Measurements from ENCODE around the gene B4GALT6. TPM values are rescaled to one million over a fixed set of nuclear protein-coding genes. Genes with fewer than 3 reads are reported as not detected.

B4GALT6 gene
- total RNA-seq, 1 experiment from 2014 or later = 16.1 TPM

DNA sequence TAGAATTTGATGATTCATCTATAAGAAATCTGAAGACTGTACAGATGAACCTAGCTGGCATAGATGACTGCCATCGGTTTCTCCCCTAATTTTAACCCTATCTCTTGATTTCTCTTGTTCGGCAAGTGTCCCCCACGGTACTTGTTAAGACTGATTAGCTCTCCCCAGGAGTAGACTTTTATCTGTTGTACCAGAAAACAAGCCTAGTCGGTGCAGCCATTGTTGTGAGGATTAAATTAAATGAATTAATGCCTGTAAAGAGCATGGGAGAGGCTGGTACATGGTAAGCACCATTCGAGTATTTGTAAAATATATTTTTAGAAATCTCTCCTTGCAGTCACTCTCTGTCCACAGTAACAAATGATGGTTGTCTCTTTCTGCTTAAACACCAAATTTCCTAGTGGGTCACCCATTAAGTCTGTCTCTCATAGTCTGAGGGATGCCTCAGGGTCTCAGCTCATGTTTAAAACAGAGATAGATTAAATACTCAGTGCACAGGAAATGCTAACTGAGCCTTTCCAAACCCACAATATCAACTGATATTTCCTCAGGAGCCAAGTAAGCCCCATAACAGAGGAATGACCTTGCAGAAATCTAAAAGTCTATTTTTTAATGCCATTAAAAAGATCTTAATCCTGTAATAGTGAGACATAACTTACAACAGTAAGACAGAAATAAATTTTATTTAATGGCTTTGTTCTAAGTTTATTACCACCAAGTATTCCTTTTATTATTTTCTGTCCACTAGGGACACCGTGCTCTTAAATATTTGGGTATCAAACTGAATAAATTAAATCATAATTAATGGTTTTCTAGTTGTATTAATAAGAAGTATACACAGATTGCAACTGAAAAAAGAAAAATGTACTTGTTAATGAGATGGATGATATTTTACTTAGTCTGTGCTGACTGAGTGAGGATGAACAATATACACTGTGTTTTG, 2.9 kb upstream of the B4GALT6 start:
- Histone ChIP-seq H3K36me3 (ENCODE audit: control insufficient read depth in 1 of 2, insufficient read depth in 2 of 2, low read length in 2 of 2) (no peaks in the 10 kb centered on the region), H3K79me2 (ENCODE audit: insufficient read depth, low read length) (peaks cover 14% of the 10 kb centered on the region), H3K4me2 (ENCODE audit: low read length) (peak overlapping the region; percentile 11; the same call in 1 of the 2 replicates), H3K9me3 (ENCODE audit: control insufficient read depth in 1 of 2, insufficient read depth in 1 of 2, low read depth in 1 of 2, low read length in 2 of 2) (no peaks in the 10 kb centered on the region; a peak in 1 of 4 replicates), H2AFZ (ENCODE audit: low read depth, low read length, poor library complexity, severe bottlenecking) (no peak overlapping the region), H3K27me3 (ENCODE audit: insufficient read depth, low read length) (no peaks in the 10 kb centered on the region), H3K4me1 (ENCODE audit: control insufficient read depth in 1 of 2, insufficient read depth in 2 of 2, low read length in 2 of 2) (peaks cover 3 to 32% of the 10 kb centered on the region in 2 experiments; a peak in 2 of 4 replicates), H3K4me3 (replicated peaks in 1 of 2; ENCODE audit: low read depth in 1 of 2, low read length in 2 of 2) (no peak overlapping the region), H3K9me2 (ENCODE audit: insufficient read depth) (no peaks in the 10 kb centered on the region), H3K9ac (ENCODE audit: low read length) (no peak overlapping the region), H3K27ac (ENCODE audit: low read depth, low read length) (no peak overlapping the region), H4K20me1 (ENCODE audit: insufficient read depth) (no peaks in the 10 kb centered on the region)
- RAD21 ChIA-PET (ENCODE audit: low non-redundant PET in 1 of 2, low total read pairs in 2 of 2, uncharacterized antibody in 2 of 2, unreplicated experiment in 2 of 2) = no interaction called here
- no TSS peak for BruUV-seq (replicated peaks)
- TF ChIP-seq, protein P1, sequence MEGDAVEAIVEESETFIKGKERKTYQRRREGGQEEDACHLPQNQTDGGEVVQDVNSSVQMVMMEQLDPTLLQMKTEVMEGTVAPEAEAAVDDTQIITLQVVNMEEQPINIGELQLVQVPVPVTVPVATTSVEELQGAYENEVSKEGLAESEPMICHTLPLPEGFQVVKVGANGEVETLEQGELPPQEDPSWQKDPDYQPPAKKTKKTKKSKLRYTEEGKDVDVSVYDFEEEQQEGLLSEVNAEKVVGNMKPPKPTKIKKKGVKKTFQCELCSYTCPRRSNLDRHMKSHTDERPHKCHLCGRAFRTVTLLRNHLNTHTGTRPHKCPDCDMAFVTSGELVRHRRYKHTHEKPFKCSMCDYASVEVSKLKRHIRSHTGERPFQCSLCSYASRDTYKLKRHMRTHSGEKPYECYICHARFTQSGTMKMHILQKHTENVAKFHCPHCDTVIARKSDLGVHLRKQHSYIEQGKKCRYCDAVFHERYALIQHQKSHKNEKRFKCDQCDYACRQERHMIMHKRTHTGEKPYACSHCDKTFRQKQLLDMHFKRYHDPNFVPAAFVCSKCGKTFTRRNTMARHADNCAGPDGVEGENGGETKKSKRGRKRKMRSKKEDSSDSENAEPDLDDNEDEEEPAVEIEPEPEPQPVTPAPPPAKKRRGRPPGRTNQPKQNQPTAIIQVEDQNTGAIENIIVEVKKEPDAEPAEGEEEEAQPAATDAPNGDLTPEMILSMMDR (IDR thresholded peaks at IDR 0.05 in 2 of 3, conservative IDR thresholded peaks at IDR 0.05 in 1 of 3; ENCODE audit: borderline replicate concordance in 1 of 3, insufficient read depth in 1 of 3, low read depth in 2 of 3, low read length in 2 of 3) = peak in 2 of 3 experiments; percentile 22 to 49; a peak in 2 of 6 replicates
- no peak for TF ChIP-seq CBX3 (IDR thresholded peaks at IDR 0.05; ENCODE audit: low read depth)
- CTCF ChIA-PET = interaction anchor here (0.8 kb wide), 1 partner anchor 28 kb away, joined by 3 read pairs; no protein-coding TSS in a partner anchor
- intact Hi-C loops (cut with micrococcal nuclease) = no loop called here
- POLR2A ChIA-PET = no interaction called here
- DNase-seq (ENCODE audit: low read depth, low spot score) = no peak
- no peak for ATAC-seq

DNA sequence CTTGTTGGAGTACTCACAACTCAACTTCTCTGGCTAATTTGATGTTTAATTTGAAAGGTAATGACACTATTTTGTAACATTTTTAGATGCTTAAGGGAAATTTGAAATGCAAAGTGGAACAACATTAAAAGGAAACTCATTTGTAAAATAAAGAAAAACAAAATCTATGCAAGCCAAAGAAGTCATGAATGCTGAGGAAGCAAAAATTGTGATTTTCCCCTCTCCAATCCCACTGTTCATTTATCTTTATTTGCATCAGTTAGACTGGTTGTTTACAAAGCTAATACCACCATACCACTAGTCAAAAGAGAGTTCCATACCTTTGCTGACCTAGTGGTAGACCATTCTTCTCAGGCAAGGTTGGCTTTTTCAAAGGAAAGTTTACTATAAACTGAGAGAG, 2.2 kb upstream of the B4GALT6 start:
- ATAC-seq (no peak), DNase-seq (ENCODE audit: low read depth, low spot score) (no peak)
- Histone ChIP-seq H2AFZ (ENCODE audit: low read depth, low read length, poor library complexity, severe bottlenecking) (no peak overlapping the region), H3K4me1 (ENCODE audit: control insufficient read depth in 1 of 2, insufficient read depth in 2 of 2, low read length in 2 of 2) (peaks cover 3 to 37% of the 10 kb centered on the region in 2 experiments; a peak in 2 of 4 replicates), H4K20me1 (ENCODE audit: insufficient read depth) (no peaks in the 10 kb centered on the region), H3K36me3 (ENCODE audit: control insufficient read depth in 1 of 2, insufficient read depth in 2 of 2, low read length in 2 of 2) (no peaks in the 10 kb centered on the region), H3K9me3 (ENCODE audit: control insufficient read depth in 1 of 2, insufficient read depth in 1 of 2, low read depth in 1 of 2, low read length in 2 of 2) (no peaks in the 10 kb centered on the region; a peak in 1 of 4 replicates), H3K27ac (ENCODE audit: low read depth, low read length) (no peak overlapping the region), H3K9me2 (ENCODE audit: insufficient read depth) (no peaks in the 10 kb centered on the region), H3K9ac (ENCODE audit: low read length) (no peak overlapping the region), H3K4me2 (ENCODE audit: low read length) (peak overlapping the region; percentile 11; the same call in 1 of the 2 replicates), H3K27me3 (ENCODE audit: insufficient read depth, low read length) (no peaks in the 10 kb centered on the region), H3K79me2 (ENCODE audit: insufficient read depth, low read length) (peaks cover 14% of the 10 kb centered on the region), H3K4me3 (replicated peaks in 1 of 2; ENCODE audit: low read depth in 1 of 2, low read length in 2 of 2) (no peak overlapping the region)
- RAD21 ChIA-PET (ENCODE audit: low non-redundant PET in 1 of 2, low total read pairs in 2 of 2, uncharacterized antibody in 2 of 2, unreplicated experiment in 2 of 2) = no interaction called here
- intact Hi-C loops (cut with micrococcal nuclease) = no loop called here
- TSS peak; percentile 74 for BruUV-seq (replicated peaks)
- POLR2A ChIA-PET = no interaction called here
- CTCF ChIA-PET = interaction anchor here (0.8 kb wide), 1 partner anchor 28 kb away, joined by 3 read pairs; no protein-coding TSS in a partner anchor
- no peak for TF ChIP-seq FOSL1 (IDR thresholded peaks at IDR 0.05; ENCODE audit: low read depth)
- no peak for TF ChIP-seq EZH2 (IDR thresholded peaks at IDR 0.05)
- TF ChIP-seq YY1 (IDR thresholded peaks at IDR 0.05; ENCODE audit: extremely low read depth, insufficient replicate concordance, low read depth, low read length) = no peak
- TF ChIP-seq, protein P2, sequence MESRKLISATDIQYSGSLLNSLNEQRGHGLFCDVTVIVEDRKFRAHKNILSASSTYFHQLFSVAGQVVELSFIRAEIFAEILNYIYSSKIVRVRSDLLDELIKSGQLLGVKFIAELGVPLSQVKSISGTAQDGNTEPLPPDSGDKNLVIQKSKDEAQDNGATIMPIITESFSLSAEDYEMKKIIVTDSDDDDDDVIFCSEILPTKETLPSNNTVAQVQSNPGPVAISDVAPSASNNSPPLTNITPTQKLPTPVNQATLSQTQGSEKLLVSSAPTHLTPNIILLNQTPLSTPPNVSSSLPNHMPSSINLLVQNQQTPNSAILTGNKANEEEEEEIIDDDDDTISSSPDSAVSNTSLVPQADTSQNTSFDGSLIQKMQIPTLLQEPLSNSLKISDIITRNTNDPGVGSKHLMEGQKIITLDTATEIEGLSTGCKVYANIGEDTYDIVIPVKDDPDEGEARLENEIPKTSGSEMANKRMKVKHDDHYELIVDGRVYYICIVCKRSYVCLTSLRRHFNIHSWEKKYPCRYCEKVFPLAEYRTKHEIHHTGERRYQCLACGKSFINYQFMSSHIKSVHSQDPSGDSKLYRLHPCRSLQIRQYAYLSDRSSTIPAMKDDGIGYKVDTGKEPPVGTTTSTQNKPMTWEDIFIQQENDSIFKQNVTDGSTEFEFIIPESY (IDR thresholded peaks at IDR 0.05; ENCODE audit: extremely low read depth, insufficient replicate concordance, low read length) = no peak
- TF ChIP-seq, protein P3, sequence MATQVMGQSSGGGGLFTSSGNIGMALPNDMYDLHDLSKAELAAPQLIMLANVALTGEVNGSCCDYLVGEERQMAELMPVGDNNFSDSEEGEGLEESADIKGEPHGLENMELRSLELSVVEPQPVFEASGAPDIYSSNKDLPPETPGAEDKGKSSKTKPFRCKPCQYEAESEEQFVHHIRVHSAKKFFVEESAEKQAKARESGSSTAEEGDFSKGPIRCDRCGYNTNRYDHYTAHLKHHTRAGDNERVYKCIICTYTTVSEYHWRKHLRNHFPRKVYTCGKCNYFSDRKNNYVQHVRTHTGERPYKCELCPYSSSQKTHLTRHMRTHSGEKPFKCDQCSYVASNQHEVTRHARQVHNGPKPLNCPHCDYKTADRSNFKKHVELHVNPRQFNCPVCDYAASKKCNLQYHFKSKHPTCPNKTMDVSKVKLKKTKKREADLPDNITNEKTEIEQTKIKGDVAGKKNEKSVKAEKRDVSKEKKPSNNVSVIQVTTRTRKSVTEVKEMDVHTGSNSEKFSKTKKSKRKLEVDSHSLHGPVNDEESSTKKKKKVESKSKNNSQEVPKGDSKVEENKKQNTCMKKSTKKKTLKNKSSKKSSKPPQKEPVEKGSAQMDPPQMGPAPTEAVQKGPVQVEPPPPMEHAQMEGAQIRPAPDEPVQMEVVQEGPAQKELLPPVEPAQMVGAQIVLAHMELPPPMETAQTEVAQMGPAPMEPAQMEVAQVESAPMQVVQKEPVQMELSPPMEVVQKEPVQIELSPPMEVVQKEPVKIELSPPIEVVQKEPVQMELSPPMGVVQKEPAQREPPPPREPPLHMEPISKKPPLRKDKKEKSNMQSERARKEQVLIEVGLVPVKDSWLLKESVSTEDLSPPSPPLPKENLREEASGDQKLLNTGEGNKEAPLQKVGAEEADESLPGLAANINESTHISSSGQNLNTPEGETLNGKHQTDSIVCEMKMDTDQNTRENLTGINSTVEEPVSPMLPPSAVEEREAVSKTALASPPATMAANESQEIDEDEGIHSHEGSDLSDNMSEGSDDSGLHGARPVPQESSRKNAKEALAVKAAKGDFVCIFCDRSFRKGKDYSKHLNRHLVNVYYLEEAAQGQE (IDR thresholded peaks at IDR 0.05; ENCODE audit: low read depth) = no peak
- TF ChIP-seq POLR2A (IDR thresholded peaks at IDR 0.05; ENCODE audit: borderline replicate concordance, extremely low read depth, insufficient read depth, insufficient read length) = no peak
- no peak for TF ChIP-seq ZNF274 (IDR thresholded peaks at IDR 0.05; ENCODE audit: low read depth, low read length)
